WTC11 (cell line): Measurements from ENCODE around the gene NOP16. TPM values are rescaled to one million over a fixed set of nuclear protein-coding genes. Genes with fewer than 3 reads are reported as not detected.

Experiments
- ATAC-seq: fragments of 200-7000 bp; cut with Tn5 transposase; 2 replicates; pipeline ENCODE4 v1.10.0; 2021; ENCODE audit warnings: mild to moderate bottlenecking, moderate library complexity
- CTCF ChIA-PET: fragments of 300-600 bp; sonication (Branson Sonifier 250); formaldehyde crosslinking; loops from one replicate; lab custom pipeline; 2021; ENCODE audit warnings: antibody characterized with exemption; lab: Charles Lee
- POLR2A ChIA-PET: fragments of 350-600 bp; sonication (Branson Sonifier 250); formaldehyde crosslinking; loops from one replicate; lab custom pipeline; 2021; ENCODE audit warnings: antibody characterized with exemption; lab: Charles Lee
- DNase-seq: peaks from one replicate; pipeline ENCODE4 v3.0.0; 2021; ENCODE audit warnings: low spot score
- H3K27ac Mint-ChIP-seq: 2 replicates; pipeline ENCODE4 v1.8.0; 2021; ENCODE audit warnings: mixed read lengths
- H3K27me3 Mint-ChIP-seq: 2 replicates; pipeline ENCODE4 v1.8.0; 2021; ENCODE audit warnings: low read depth, mild to moderate bottlenecking, moderate library complexity, mixed read lengths
- H3K36me3 Mint-ChIP-seq: 2 replicates; pipeline ENCODE4 v1.8.0; 2021; ENCODE audit warnings: mixed read lengths
- H3K4me1 Mint-ChIP-seq: 2 replicates; pipeline ENCODE4 v1.8.0; 2022; ENCODE audit warnings: mixed read lengths
- H3K4me3 Mint-ChIP-seq: 2 replicates; pipeline ENCODE4 v1.8.0; 2021; ENCODE audit warnings: mild to moderate bottlenecking, moderate library complexity, mixed read lengths
- H3K9me3 Mint-ChIP-seq: 2 replicates; pipeline ENCODE4 v1.8.0; 2021; ENCODE audit warnings: mixed read lengths
- CREM ChIP-seq: sonication (generic); formaldehyde crosslinking; IDR thresholded peaks from 2 replicates; pipeline ENCODE4 v1.8.1; 2022; ENCODE audit warnings: mild to moderate bottlenecking, missing genetic modification reagents, moderate library complexity
- JUN ChIP-seq: sonication (generic); formaldehyde crosslinking; IDR thresholded peaks from 2 replicates; pipeline ENCODE4 v1.8.0; 2023; ENCODE audit warnings: mild to moderate bottlenecking, missing genetic modification reagents
- NFYB ChIP-seq: sonication (generic); formaldehyde crosslinking; conservative IDR thresholded peaks from 2 replicates; pipeline ENCODE4 v1.8.0; 2022; ENCODE audit warnings: low read depth, missing genetic modification reagents
- NR3C1 ChIP-seq: sonication (generic); formaldehyde crosslinking; conservative IDR thresholded peaks from 2 replicates; pipeline ENCODE4 v1.8.1; 2023; ENCODE audit warnings: low read depth, mild to moderate bottlenecking, missing genetic modification reagents
- SOX15 ChIP-seq: fragments of 250-450 bp; sonication (Bioruptor Pico); IDR thresholded peaks from 2 replicates; pipeline ENCODE4 v1.9.0; 2021; ENCODE audit warnings: mild to moderate bottlenecking
- TCF7 ChIP-seq: sonication (generic); formaldehyde crosslinking; IDR thresholded peaks from 2 replicates; pipeline ENCODE4 v1.8.0; 2022; ENCODE audit warnings: mild to moderate bottlenecking, low read depth, missing genetic modification reagents, moderate library complexity
- ZNF138 ChIP-seq: sonication (generic); formaldehyde crosslinking; conservative IDR thresholded peaks from 2 replicates; pipeline ENCODE4 v1.8.1; 2022; ENCODE audit warnings: mild to moderate bottlenecking, moderate library complexity, missing genetic modification reagents
- ZNF232 ChIP-seq: sonication (generic); formaldehyde crosslinking; IDR thresholded peaks from 2 replicates; pipeline ENCODE4 v1.8.0; 2022; ENCODE audit warnings: mild to moderate bottlenecking, missing genetic modification reagents
- total RNA-seq: library from RNA; stranded (reverse); gene quantifications from 3 replicates; pipeline ENCODE4 v1.2.3, GENCODE V29; 2021
- TF ChIP-seq, protein P1 (sequence below): sonication (generic); formaldehyde crosslinking; IDR thresholded peaks from 2 replicates; pipeline ENCODE4 v1.8.0; 2022; ENCODE audit warnings: missing genetic modification reagents
- TF ChIP-seq, protein P2 (sequence below): fragments of 250-450 bp; sonication (Bioruptor Pico); IDR thresholded peaks from 2 replicates; pipeline ENCODE4 v2.1.2; 2022; ENCODE audit warnings: mild to moderate bottlenecking, moderate library complexity
- TF ChIP-seq, protein P3 (sequence below): sonication (generic); formaldehyde crosslinking; IDR thresholded peaks from 2 replicates; pipeline ENCODE4 v1.8.1; 2022; ENCODE audit warnings: mild to moderate bottlenecking, missing genetic modification reagents, moderate library complexity, borderline replicate concordance
- TF ChIP-seq, protein P4 (sequence below): sonication (generic); formaldehyde crosslinking; IDR thresholded peaks from 2 replicates; pipeline ENCODE4 v1.8.1; 2023; ENCODE audit warnings: mild to moderate bottlenecking, missing genetic modification reagents
- TF ChIP-seq, protein P5 (sequence below): sonication (generic); formaldehyde crosslinking; IDR thresholded peaks from 2 replicates; pipeline ENCODE4 v1.8.1; 2023; ENCODE audit warnings: mild to moderate bottlenecking, missing genetic modification reagents, moderate library complexity

The NOP16 gene
- total RNA-seq, 1 experiment from 2014 or later, result 57.7 TPM

DNA sequence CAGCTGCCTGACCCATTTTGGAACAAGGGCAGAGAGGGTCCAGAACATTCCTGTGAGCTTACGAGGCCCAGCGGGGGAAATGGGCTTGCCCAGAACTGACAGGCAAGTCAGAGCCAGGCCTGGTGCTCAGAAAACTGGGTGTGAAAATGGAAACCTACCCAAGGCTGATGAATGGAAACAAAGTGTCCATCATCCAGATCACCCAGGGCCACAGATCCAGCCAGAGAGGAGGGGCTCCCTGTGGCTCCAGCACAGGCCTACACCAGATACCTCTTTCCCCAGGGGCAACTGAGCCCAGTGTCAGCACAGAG, 24.8 kb upstream of the NOP16 start (continued):
- TF ChIP-seq, protein P1, sequence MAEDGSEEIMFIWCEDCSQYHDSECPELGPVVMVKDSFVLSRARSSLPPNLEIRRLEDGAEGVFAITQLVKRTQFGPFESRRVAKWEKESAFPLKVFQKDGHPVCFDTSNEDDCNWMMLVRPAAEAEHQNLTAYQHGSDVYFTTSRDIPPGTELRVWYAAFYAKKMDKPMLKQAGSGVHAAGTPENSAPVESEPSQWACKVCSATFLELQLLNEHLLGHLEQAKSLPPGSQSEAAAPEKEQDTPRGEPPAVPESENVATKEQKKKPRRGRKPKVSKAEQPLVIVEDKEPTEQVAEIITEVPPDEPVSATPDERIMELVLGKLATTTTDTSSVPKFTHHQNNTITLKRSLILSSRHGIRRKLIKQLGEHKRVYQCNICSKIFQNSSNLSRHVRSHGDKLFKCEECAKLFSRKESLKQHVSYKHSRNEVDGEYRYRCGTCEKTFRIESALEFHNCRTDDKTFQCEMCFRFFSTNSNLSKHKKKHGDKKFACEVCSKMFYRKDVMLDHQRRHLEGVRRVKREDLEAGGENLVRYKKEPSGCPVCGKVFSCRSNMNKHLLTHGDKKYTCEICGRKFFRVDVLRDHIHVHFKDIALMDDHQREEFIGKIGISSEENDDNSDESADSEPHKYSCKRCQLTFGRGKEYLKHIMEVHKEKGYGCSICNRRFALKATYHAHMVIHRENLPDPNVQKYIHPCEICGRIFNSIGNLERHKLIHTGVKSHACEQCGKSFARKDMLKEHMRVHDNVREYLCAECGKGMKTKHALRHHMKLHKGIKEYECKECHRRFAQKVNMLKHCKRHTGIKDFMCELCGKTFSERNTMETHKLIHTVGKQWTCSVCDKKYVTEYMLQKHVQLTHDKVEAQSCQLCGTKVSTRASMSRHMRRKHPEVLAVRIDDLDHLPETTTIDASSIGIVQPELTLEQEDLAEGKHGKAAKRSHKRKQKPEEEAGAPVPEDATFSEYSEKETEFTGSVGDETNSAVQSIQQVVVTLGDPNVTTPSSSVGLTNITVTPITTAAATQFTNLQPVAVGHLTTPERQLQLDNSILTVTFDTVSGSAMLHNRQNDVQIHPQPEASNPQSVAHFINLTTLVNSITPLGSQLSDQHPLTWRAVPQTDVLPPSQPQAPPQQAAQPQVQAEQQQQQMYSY (CRISPR knock-in tag), result no peak
- TF ChIP-seq, protein P2, sequence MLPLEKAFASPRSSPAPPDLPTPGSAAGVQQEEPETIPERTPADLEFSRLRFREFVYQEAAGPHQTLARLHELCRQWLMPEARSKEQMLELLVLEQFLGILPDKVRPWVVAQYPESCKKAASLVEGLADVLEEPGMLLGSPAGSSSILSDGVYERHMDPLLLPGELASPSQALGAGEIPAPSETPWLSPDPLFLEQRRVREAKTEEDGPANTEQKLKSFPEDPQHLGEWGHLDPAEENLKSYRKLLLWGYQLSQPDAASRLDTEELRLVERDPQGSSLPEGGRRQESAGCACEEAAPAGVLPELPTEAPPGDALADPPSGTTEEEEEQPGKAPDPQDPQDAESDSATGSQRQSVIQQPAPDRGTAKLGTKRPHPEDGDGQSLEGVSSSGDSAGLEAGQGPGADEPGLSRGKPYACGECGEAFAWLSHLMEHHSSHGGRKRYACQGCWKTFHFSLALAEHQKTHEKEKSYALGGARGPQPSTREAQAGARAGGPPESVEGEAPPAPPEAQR (CRISPR knock-in tag), result no peak
- TF ChIP-seq ZNF138 (CRISPR knock-in tag) (no peak), ZNF232 (no peak), TCF7 (CRISPR knock-in tag) (no peak)
- TF ChIP-seq, protein P3, sequence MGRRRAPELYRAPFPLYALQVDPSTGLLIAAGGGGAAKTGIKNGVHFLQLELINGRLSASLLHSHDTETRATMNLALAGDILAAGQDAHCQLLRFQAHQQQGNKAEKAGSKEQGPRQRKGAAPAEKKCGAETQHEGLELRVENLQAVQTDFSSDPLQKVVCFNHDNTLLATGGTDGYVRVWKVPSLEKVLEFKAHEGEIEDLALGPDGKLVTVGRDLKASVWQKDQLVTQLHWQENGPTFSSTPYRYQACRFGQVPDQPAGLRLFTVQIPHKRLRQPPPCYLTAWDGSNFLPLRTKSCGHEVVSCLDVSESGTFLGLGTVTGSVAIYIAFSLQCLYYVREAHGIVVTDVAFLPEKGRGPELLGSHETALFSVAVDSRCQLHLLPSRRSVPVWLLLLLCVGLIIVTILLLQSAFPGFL (CRISPR knock-in tag), result no peak

DNA sequence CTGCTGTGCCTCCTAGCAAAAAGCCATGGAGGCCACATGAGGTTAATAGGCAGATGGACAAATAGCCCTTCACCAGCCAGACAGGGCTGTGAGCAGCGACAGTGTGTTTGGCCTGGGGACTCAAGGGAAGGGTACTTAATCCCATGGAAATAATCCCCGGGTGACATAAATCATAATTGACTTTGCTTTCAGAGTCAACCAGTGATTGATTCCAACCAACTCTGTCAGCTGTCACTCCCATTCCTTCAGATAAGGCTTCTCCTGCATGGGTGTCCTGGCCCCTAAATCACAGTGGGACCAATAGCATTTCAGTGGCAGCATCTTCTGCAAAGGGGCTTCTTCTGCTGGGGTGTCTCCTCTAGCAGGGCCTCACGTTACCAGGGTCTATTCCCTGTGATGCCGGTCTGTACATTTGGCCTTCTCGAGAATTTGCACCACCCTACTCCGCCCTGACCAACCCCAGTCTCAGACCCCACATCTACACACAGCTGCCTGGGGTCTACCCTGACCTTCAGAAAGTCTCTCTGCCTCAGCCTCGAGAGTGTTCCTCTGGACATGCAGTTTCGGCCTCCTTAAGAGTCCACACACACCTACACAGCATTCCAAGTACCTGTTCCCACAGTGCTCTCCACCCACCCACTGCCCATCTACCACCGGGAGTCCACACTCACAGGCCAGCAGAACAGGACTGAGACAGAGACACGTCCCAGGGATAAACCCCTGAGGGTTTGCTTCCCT, 24.3 kb upstream of the NOP16 start:
- H3K36me3 Mint-ChIP-seq, result peaks cover 4% of the 10 kb centered on the region

More for the DNA sequence above, 24.3 kb upstream of the NOP16 start:
- ATAC-seq (no peak), DNase-seq (no peak)
- Mint-ChIP-seq H3K4me1 (peaks cover 6% of the 10 kb centered on the region; the same call in 1 of the 2 replicates), H3K27ac (no peak overlapping the region), H3K27me3 (peaks cover 12% of the 10 kb centered on the region), H3K4me3 (no peak overlapping the region), H3K9me3 (peaks cover 4% of the 10 kb centered on the region)
- TF ChIP-seq, protein P4, sequence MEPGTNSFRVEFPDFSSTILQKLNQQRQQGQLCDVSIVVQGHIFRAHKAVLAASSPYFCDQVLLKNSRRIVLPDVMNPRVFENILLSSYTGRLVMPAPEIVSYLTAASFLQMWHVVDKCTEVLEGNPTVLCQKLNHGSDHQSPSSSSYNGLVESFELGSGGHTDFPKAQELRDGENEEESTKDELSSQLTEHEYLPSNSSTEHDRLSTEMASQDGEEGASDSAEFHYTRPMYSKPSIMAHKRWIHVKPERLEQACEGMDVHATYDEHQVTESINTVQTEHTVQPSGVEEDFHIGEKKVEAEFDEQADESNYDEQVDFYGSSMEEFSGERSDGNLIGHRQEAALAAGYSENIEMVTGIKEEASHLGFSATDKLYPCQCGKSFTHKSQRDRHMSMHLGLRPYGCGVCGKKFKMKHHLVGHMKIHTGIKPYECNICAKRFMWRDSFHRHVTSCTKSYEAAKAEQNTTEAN, result no peak
- TF ChIP-seq SOX15 (CRISPR knock-in tag) (no peak), NR3C1 (CRISPR knock-in tag) (no peak), NFYB (CRISPR knock-in tag) (no peak), CREM (CRISPR knock-in tag) (no peak), JUN (CRISPR knock-in tag) (no peak)
- TF ChIP-seq, protein P3 (CRISPR knock-in tag), result no peak
- TF ChIP-seq, protein P5, sequence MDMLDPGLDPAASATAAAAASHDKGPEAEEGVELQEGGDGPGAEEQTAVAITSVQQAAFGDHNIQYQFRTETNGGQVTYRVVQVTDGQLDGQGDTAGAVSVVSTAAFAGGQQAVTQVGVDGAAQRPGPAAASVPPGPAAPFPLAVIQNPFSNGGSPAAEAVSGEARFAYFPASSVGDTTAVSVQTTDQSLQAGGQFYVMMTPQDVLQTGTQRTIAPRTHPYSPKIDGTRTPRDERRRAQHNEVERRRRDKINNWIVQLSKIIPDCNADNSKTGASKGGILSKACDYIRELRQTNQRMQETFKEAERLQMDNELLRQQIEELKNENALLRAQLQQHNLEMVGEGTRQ (CRISPR knock-in tag), result no peak
- POLR2A ChIA-PET, result no interaction called here
- CTCF ChIA-PET, result interaction anchor here (0.6 kb wide), 1 partner anchor 130 kb away, joined by 3 read pairs; no protein-coding TSS in a partner anchor
